Parathyroid adenoma (tissue), 2 donors: Measurements from ENCODE around the gene MSS51.

Source experiments
- H2AFZ ChIP-seq: fragments of 300-600 bp; sonication (generic); one replicate; pipeline ENCODE4 v1.7.0; 2017; ENCODE audit warnings: antibody characterized with exemption, mild to moderate bottlenecking
- H3K27ac ChIP-seq: fragments of 300-600 bp; sonication (generic); one replicate; pipeline ENCODE4 v1.7.0; 2017
- H3K27me3 ChIP-seq: fragments of 300-600 bp; sonication (generic); one replicate; pipeline ENCODE4 v1.7.0; 2017; ENCODE audit warnings: low read length; ENCODE audit not compliant: control insufficient read depth, insufficient read depth
- H3K36me3 ChIP-seq: fragments of 300-600 bp; sonication (generic); one replicate; pipeline ENCODE4 v1.7.0; 2017; ENCODE audit warnings: low read length; ENCODE audit not compliant: control insufficient read depth, insufficient read depth
- H3K4me1 ChIP-seq: fragments of 300-600 bp; sonication (generic); one replicate; pipeline ENCODE4 v1.7.0; 2017; ENCODE audit warnings: control low read depth
- H3K4me2 ChIP-seq: fragments of 300-600 bp; sonication (generic); one replicate; pipeline ENCODE4 v1.7.0; 2017; ENCODE audit warnings: low read length
- H3K4me3 ChIP-seq: fragments of 300-600 bp; sonication (generic); one replicate; pipeline ENCODE4 v1.7.0; 2017; ENCODE audit warnings: low read depth, low read length
- H3K79me2 ChIP-seq: fragments of 300-600 bp; sonication (generic); one replicate; pipeline ENCODE4 v1.7.0; 2017; ENCODE audit warnings: control low read depth
- H3K9ac ChIP-seq: fragments of 300-600 bp; sonication (generic); one replicate; pipeline ENCODE4 v1.7.0; 2017; ENCODE audit warnings: mild to moderate bottlenecking
- H3K9me3 ChIP-seq: fragments of 300-600 bp; sonication (generic); one replicate; pipeline ENCODE4 v1.7.0; 2017; ENCODE audit warnings: low read length; ENCODE audit not compliant: control insufficient read depth
- CTCF ChIP-seq: fragments of 300-600 bp; sonication (generic); IDR thresholded peaks from one replicate; pipeline ENCODE4 v1.7.0; 2017; ENCODE audit warnings: antibody characterized with exemption, mild to moderate bottlenecking
- donor health status: primary hyperparathyroidism.

The MSS51 gene

GRCh38 chr10:73439605-73440312 is 6.4 kb upstream of the MSS51 start:
- H3K79me2 ChIP-seq, result no peaks in the 10 kb centered on the region
- H3K36me3 ChIP-seq, result no peaks in the 10 kb centered on the region

GRCh38 chr10:73439055-73439454 is 5.7 kb upstream of the MSS51 start:
- Histone ChIP-seq H3K4me1 (peaks cover 13% of the 10 kb centered on the region), H2AFZ (no peak overlapping the region), H3K27ac (no peak overlapping the region), H3K4me3 (no peak overlapping the region), H3K27me3 (no peaks in the 10 kb centered on the region), H3K36me3 (no peaks in the 10 kb centered on the region), H3K4me2 (no peak overlapping the region), H3K9ac (no peak overlapping the region), H3K9me3 (no peaks in the 10 kb centered on the region), H3K79me2 (no peaks in the 10 kb centered on the region)
- TF ChIP-seq CTCF, result no peak

More at GRCh38 chr10:73439605-73440312, 6.4 kb upstream of the MSS51 start:
- no peaks in the 10 kb centered on the region for H3K9me3 ChIP-seq
- no peak overlapping the region for H3K9ac ChIP-seq
- H3K27ac ChIP-seq, result no peak overlapping the region
- peaks cover 12% of the 10 kb centered on the region for H3K4me1 ChIP-seq
- no peak overlapping the region for H2AFZ ChIP-seq
- no peak overlapping the region for H3K4me2 ChIP-seq
- no peak overlapping the region for H3K4me3 ChIP-seq
- no peak for TF ChIP-seq CTCF
- H3K27me3 ChIP-seq, result no peaks in the 10 kb centered on the region

GRCh38 chr10:73432646-73433537 is 469 bp downstream of the MSS51 start:
- Histone ChIP-seq H3K9me3 (no peaks in the 10 kb centered on the region), H3K36me3 (no peaks in the 10 kb centered on the region), H3K9ac (no peak overlapping the region), H3K79me2 (no peaks in the 10 kb centered on the region), H3K4me1 (peaks cover 40% of the 10 kb centered on the region), H3K27ac (peak overlapping the region; percentile 53), H3K4me3 (no peak overlapping the region), H3K4me2 (peak overlapping the region; percentile 13), H3K27me3 (no peaks in the 10 kb centered on the region), H2AFZ (peak overlapping the region; percentile 6)
- no peak for TF ChIP-seq CTCF

- TF ChIP-seq CTCF, result no peak
- no peaks in the 10 kb centered on the region for H3K27me3 ChIP-seq
Observed at GRCh38 chr10:73426318-73426717, 7.0 kb downstream of the MSS51 start.

More at GRCh38 chr10:73426318-73426717, 7.0 kb downstream of the MSS51 start:
- H2AFZ ChIP-seq, result no peak overlapping the region
- H3K4me2 ChIP-seq, result no peak overlapping the region
- H3K4me1 ChIP-seq, result peaks cover 6% of the 10 kb centered on the region
- no peaks in the 10 kb centered on the region for H3K36me3 ChIP-seq
- H3K79me2 ChIP-seq, result no peaks in the 10 kb centered on the region
- H3K27ac ChIP-seq, result no peak overlapping the region
- no peaks in the 10 kb centered on the region for H3K9me3 ChIP-seq
- H3K9ac ChIP-seq, result no peak overlapping the region
- H3K4me3 ChIP-seq, result no peak overlapping the region
